NCI-H1436 (cell line): ENCODE results near the gene SMAP1.

Experiments used
- DNase-seq: peaks from one replicate; lab custom pipeline; 2025; lab: John Stamatoyannopoulos, UW

SMAP1 gene

DNA sequence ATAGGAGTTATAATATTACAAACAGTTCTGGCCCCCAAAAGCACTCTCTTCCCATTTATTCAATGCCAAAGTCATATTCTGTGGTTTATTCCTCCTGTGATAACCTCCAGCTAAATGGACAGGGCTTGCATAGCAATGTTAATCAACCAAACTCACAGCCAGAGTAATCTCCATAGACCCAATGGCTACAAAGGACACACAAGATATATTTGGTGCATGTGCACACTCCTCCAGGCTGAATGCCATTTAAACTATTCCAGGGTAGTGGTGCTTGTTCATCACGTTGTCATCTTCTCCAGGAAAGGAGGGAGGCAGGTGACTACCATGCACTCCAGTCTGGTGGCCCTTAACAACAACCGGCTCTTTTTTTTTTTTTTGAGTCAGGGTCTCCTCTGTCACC lies 232.4 kb downstream of the SMAP1 start:
- DNase-seq: no peak

DNA sequence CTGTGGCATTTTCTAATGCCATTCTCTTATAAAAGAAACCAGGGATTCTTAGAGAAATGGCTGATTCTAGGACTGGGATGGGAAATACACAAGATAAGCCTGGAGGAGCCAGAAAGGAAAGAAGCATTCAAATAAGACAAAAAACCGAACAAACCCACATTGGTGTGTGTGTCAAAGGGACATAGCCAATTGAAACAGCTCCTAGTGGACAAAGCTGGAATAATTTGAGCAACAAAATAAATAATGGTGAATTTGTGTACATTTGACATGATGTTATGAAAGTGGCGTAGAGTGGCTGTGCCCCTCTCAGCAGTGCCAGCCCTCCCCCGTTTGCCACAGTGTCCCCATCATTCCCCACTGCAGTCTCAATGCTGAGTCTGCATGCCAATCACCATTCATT lies 233.6 kb downstream of the SMAP1 start:
- no peak for DNase-seq

DNA sequence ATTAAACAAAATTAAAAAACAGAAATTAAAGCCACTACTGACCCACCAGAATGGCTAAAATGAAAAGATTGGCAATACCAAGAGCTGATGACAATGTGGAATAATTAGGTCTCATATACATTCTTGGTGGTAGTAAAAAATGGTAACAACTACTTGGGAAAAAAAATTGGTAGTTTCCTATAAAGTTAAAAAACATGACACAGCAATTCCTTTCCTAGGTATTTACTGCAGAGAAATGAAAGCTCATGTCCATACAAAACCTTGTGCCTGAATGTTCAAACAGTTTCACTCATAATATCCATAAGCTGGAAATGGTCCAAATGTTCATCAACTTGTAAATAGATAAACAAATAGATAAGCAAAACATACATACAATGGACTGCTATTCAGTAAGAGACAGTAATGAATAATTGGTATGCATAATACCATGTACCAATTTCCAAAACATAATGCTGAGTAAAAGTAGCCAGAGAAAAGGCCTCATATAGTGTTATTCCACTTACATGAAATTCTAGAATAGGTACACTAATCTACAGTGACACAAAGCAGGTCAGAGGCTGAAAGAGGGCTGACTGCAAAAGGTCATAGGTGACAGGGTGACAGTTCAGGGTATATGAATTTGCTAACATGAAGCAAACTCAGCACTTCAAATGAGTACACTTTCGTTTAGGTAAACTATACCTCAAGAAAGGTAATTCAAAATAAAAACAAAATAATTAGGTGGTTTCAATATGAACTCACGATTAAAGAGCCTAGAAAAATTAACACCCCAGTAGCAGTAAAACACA lies 236.2 kb downstream of the SMAP1 start:
- no peak for DNase-seq

DNA sequence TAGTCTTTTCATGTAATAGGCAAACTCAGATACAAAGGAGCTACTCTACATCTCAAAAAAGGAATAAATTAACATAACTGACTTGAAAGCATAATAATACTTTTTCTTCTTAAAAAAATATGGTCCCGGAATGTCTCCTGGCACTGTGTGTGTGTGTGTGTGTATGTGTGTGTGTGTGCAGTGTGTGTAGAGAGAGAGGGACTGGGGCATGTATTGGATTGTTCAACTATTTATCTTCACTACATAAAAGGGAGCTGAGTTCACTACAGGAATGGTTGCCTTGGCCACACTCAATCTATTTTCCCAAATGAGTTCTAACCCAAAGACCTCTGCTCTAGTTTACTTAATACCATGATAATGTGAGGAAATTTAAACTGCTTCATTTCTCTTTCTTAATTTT lies 238.1 kb downstream of the SMAP1 start:
- DNase-seq: no peak
